NCI-H460 (cell line): ENCODE data around the gene MFSD2B. TPM values are rescaled to one million over a fixed set of nuclear protein-coding genes. Genes with fewer than 3 reads are reported as not detected.
"Not testable (repeated sequence)": the region's sequence is repeated elsewhere in the genome, so short reads cannot be mapped to it uniquely, and the experiment has no call there.

Experiments used
- DNase-seq: peaks from one replicate; pipeline ENCODE4 v3.0.0-alpha.2; 2016; ENCODE audit warnings: low read depth; ENCODE audit errors: extremely low read depth
- total RNA-seq: library from RNA; depleted of rRNA; stranded (reverse); fragments of >200 nt; shearing (Covaris generic); gene quantifications from 2 replicates; pipeline ENCODE4 v1.2.3, GENCODE V29; 2014

MFSD2B gene
- total RNA-seq, 1 experiment from 2014 or later: 0.17 TPM

GRCh38 chr2:24018241-24018640 is 8.4 kb downstream of the MFSD2B start:
- no peak for DNase-seq

- no peak for DNase-seq
These were observed 9.8 kb downstream of the MFSD2B start for GRCh38 chr2:24019729-24020128.

- DNase-seq: no peak
These were observed 10.4 kb downstream of the MFSD2B start for GRCh38 chr2:24020244-24020643.

- DNase-seq: no peak
These were observed 11.5 kb downstream of the MFSD2B start for GRCh38 chr2:24021122-24021998.

- DNase-seq: no peak
These were observed 12.6 kb downstream of the MFSD2B start for GRCh38 chr2:24022324-24022974.

- no peak for DNase-seq
These were observed 13.2 kb downstream of the MFSD2B start for GRCh38 chr2:24022975-24023575.

- DNase-seq: no peak
These were observed 14.1 kb downstream of the MFSD2B start for GRCh38 chr2:24024018-24024417.

- no peak for DNase-seq
These were observed 15.2 kb downstream of the MFSD2B start for GRCh38 chr2:24024996-24025663.

GRCh38 chr2:24026233-24026632 is 16.3 kb downstream of the MFSD2B start:
- no peak for DNase-seq

GRCh38 chr2:24038786-24039499 is 29.1 kb downstream of the MFSD2B start:
- DNase-seq: no peak

- DNase-seq: no peak
These were observed 30.6 kb downstream of the MFSD2B start for GRCh38 chr2:24040511-24040910.

GRCh38 chr2:24043133-24043532 is 33.2 kb downstream of the MFSD2B start:
- not testable (repeated sequence) for DNase-seq

GRCh38 chr2:24045511-24046508 is 35.9 kb downstream of the MFSD2B start:
- no peak for DNase-seq

- no peak for DNase-seq
These were observed 36.7 kb downstream of the MFSD2B start for GRCh38 chr2:24046599-24046929.

GRCh38 chr2:24046930-24047702 is 37.2 kb downstream of the MFSD2B start, which contains the start of gene WDCP:
Gene WDCP (minus strand): TSS chr2:24047391. CDS start chr2:24039494, 7,897 bp downstream.
- peak; percentile 98 for DNase-seq

GRCh38 chr2:24047703-24048033 is 37.8 kb downstream of the MFSD2B start:
- no peak for DNase-seq

GRCh38 chr2:24048769-24049484 is 39.0 kb downstream of the MFSD2B start:
- DNase-seq: no peak

GRCh38 chr2:24049485-24050021 is 39.7 kb downstream of the MFSD2B start, which contains the start of gene FKBP1B:
Gene FKBP1B (plus strand): TSS chr2:24049741. CDS start chr2:24049850, 109 bp downstream.
- DNase-seq: peak; percentile 23
